ENCODE results near the gene VIT. TPM values are rescaled to one million over a fixed set of nuclear protein-coding genes. Genes with fewer than 3 reads are reported as not detected.
"Not testable (repeated sequence)": the region's sequence is repeated elsewhere in the genome, so short reads cannot be mapped to it uniquely, and the experiment has no call there.

The VIT gene
- polyA plus RNA-seq, 1 of the 3 experiments (the other 2 are of a cell fraction), result not detected

DNA sequence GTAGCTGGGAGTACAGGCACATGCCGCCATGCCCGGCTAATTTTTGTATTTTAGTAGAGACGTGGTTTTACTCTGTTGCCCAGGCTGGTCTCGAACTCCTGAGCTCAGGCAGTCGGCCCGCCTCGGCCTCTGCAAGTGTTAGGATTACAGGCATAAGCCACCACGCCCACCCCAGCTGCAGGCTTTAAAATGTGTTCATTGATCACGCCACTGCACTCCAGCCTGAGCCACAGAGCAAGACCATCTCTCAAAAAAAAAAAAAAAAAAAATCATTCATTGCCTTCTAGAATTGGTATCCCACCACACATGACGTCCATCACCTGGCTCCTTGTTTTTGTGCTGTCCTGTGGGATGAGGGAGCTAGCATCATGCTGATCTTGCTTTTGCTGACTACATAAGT lies 127.4 kb downstream of the VIT start (continued):
- TF ChIP-seq PBX3 (IDR thresholded peaks at IDR 0.05) (no peak), NRF1 (IDR thresholded peaks at IDR 0.05; ENCODE audit: low read depth, low read length) (no peak), SMC3 (IDR thresholded peaks at IDR 0.05; ENCODE audit: low read depth, low read length) (no peak), TEAD4 (IDR thresholded peaks at IDR 0.05; ENCODE audit: borderline replicate concordance, insufficient read depth) (no peak), USF1 (IDR thresholded peaks at IDR 0.05; ENCODE audit: borderline replicate concordance, low read depth) (no peak), FOXM1 (IDR thresholded peaks at IDR 0.05; ENCODE audit: low read depth) (no peak)

DNA sequence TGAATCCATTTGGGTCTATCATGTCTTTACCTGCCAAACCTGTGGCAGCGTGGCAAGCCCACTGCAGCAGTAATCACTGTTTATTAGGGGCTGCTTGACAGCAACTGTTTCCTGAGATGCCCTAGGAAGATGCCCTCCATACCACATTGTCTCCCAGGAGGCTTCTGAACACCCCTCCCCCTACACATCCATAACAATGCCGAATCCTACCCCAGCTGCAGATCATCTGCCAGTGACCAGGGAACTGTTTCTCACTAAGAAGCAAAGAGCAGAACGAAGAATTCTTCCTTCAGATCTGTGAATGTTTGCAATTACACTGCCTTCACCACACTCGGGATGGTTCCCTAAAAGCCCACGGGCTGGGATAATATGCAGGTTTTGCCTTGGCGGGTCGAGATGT lies 127.8 kb downstream of the VIT start:
- Histone ChIP-seq H2AFZ (ENCODE audit: low read depth) (no peak overlapping the region), H3K9ac (no peak overlapping the region), H3K4me3 (ENCODE audit: low read depth in 2 of 2, low read length in 1 of 2) (no peak overlapping the region), H3K27ac (ENCODE audit: low read depth in 2 of 2, low read length in 1 of 2) (no peak overlapping the region), H3K36me3 (replicated peaks in 1 of 2; ENCODE audit: control insufficient read depth in 1 of 2, insufficient read depth in 2 of 2, low read length in 1 of 2) (no peaks in the 10 kb centered on the region), H3F3A (replicated peaks; ENCODE audit: insufficient read depth) (no peaks in the 10 kb centered on the region), H4K20me1 (ENCODE audit: insufficient read depth) (no peaks in the 10 kb centered on the region), H3K4me1 (ENCODE audit: control insufficient read depth in 1 of 2, insufficient read depth in 2 of 2, low read depth in 1 of 2, low read length in 1 of 2) (no peaks in the 10 kb centered on the region), H3K9me3 (no peaks in the 10 kb centered on the region; the same call in 1 of the 2 replicates), H3K4me2 (no peak overlapping the region), H3K79me2 (ENCODE audit: insufficient read depth) (no peaks in the 10 kb centered on the region), H3K27me3 (ENCODE audit: insufficient read depth) (no peaks in the 10 kb centered on the region), H3K9me2 (no peaks in the 10 kb centered on the region)
- POLR2A ChIA-PET, result no interaction called here
- 47% methylated on average over 7 of the region's 7 CpGs for WGBS (ENCODE audit: low lambda C conversion rate)
- CTCF ChIA-PET, result no interaction called here
- TF ChIP-seq SIN3A (IDR thresholded peaks at IDR 0.05; ENCODE audit: borderline replicate concordance, low read depth, low read length) (no peak), MAX (IDR thresholded peaks at IDR 0.05; ENCODE audit: low read depth) (no peak), FOXM1 (IDR thresholded peaks at IDR 0.05; ENCODE audit: low read depth) (no peak), TEAD4 (IDR thresholded peaks at IDR 0.05; ENCODE audit: borderline replicate concordance, insufficient read depth) (no peak), PBX3 (IDR thresholded peaks at IDR 0.05) (no peak), ELF1 (IDR thresholded peaks at IDR 0.05) (no peak), FOXJ3 (CRISPR knock-in tag; IDR thresholded peaks at IDR 0.05) (no peak), YY1 (IDR thresholded peaks at IDR 0.05; ENCODE audit: low read depth) (no peak), TCF12 (IDR thresholded peaks at IDR 0.05) (no peak), FOSL2 (IDR thresholded peaks at IDR 0.05; ENCODE audit: borderline replicate concordance, low read depth) (no peak), MXI1 (IDR thresholded peaks at IDR 0.05; ENCODE audit: low read depth, low read length) (no peak)
- TF ChIP-seq, protein P1, sequence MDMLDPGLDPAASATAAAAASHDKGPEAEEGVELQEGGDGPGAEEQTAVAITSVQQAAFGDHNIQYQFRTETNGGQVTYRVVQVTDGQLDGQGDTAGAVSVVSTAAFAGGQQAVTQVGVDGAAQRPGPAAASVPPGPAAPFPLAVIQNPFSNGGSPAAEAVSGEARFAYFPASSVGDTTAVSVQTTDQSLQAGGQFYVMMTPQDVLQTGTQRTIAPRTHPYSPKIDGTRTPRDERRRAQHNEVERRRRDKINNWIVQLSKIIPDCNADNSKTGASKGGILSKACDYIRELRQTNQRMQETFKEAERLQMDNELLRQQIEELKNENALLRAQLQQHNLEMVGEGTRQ (IDR thresholded peaks at IDR 0.05; ENCODE audit: borderline replicate concordance, low read depth, low read length), result no peak
- no peak for DNase-seq

- H4K20me1 ChIP-seq (ENCODE audit: insufficient read depth); DNase-seq; CTCF ChIA-PET; H3K27me3 ChIP-seq (ENCODE audit: insufficient read depth); H3K27ac ChIP-seq (ENCODE audit: low read depth in 2 of 2, low read length in 1 of 2); H2AFZ ChIP-seq (ENCODE audit: low read depth); H3K79me2 ChIP-seq (ENCODE audit: insufficient read depth); H3F3A ChIP-seq (replicated peaks; ENCODE audit: insufficient read depth); H3K4me2 ChIP-seq; H3K4me1 ChIP-seq (ENCODE audit: control insufficient read depth in 1 of 2, insufficient read depth in 2 of 2, low read depth in 1 of 2, low read length in 1 of 2); H3K4me3 ChIP-seq (ENCODE audit: low read depth in 2 of 2, low read length in 1 of 2); H3K36me3 ChIP-seq (replicated peaks in 1 of 2; ENCODE audit: control insufficient read depth in 1 of 2, insufficient read depth in 2 of 2, low read length in 1 of 2); H3K9ac ChIP-seq; H3K9me3 ChIP-seq; H3K9me2 ChIP-seq; POLR2A ChIA-PET: not testable (repeated sequence)
- WGBS (ENCODE audit: low lambda C conversion rate), result 60% methylated on average over 2 of the region's 2 CpGs
Measured at GRCh38 chr2:36824683-36825082, 128.2 kb downstream of the VIT start.

Data from SK-N-SH (cell line).